Measurements from ENCODE around the gene KLF6. TPM values are rescaled to one million over a fixed set of nuclear protein-coding genes. Genes with fewer than 3 reads are reported as not detected.

The KLF6 gene
- total and polyA plus RNA-seq, 2 experiments from 2014 or later = 19.6 to 35.4 TPM

- TF ChIP-seq, protein P1, sequence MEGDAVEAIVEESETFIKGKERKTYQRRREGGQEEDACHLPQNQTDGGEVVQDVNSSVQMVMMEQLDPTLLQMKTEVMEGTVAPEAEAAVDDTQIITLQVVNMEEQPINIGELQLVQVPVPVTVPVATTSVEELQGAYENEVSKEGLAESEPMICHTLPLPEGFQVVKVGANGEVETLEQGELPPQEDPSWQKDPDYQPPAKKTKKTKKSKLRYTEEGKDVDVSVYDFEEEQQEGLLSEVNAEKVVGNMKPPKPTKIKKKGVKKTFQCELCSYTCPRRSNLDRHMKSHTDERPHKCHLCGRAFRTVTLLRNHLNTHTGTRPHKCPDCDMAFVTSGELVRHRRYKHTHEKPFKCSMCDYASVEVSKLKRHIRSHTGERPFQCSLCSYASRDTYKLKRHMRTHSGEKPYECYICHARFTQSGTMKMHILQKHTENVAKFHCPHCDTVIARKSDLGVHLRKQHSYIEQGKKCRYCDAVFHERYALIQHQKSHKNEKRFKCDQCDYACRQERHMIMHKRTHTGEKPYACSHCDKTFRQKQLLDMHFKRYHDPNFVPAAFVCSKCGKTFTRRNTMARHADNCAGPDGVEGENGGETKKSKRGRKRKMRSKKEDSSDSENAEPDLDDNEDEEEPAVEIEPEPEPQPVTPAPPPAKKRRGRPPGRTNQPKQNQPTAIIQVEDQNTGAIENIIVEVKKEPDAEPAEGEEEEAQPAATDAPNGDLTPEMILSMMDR (conservative IDR thresholded peaks at IDR 0.05; ENCODE audit: low read depth in 2 of 2) = no peak
- TF ChIP-seq POLR2AphosphoS5 (IDR thresholded peaks at IDR 0.05; ENCODE audit: low read depth) (peak; percentile 85), NANOG (IDR thresholded peaks at IDR 0.05; ENCODE audit: borderline replicate concordance) (no peak)
Observed at GRCh38 chr10:3785251-3785850, 342 bp upstream of the KLF6 start (continued).

- DNase-seq (ENCODE audit: low spot score) (peak; percentile 79), ATAC-seq (peak; percentile 30)
- Mint-ChIP-seq H3K4me3 (peak overlapping the region; percentile 96), H3K4me1 (peaks cover 46% of the 10 kb centered on the region), H3K36me3 (ENCODE audit: low read depth) (peaks cover 45% of the 10 kb centered on the region), H3K9me3 (no peaks in the 10 kb centered on the region), H3K27ac (peak overlapping the region; percentile 94), H3K27me3 (ENCODE audit: insufficient read depth, low read depth, poor library complexity) (peaks cover 34% of the 10 kb centered on the region)
- Histone ChIP-seq H3K27ac (ENCODE audit: low read depth) (peak overlapping the region; percentile 87), H3K27me3 (ENCODE audit: insufficient read depth) (0 out of 2 replicates have a peak, but pooled peaks cover 5% of the 10 kb centered on the region), H4K20me1 (replicated peaks; ENCODE audit: insufficient read depth) (peaks cover 40% of the 10 kb centered on the region), H3K36me3 (ENCODE audit: insufficient read depth) (peaks cover 32% of the 10 kb centered on the region; the same call in 1 of the 2 replicates), H3F3A (replicated peaks; ENCODE audit: low read depth) (peaks cover 3% of the 10 kb centered on the region; the same call in 1 of the 2 replicates), H2AFZ (no peak overlapping the region), H3K4me2 (peak overlapping the region; percentile 98), H3K79me2 (replicated peaks; ENCODE audit: insufficient read depth) (peaks cover 58% of the 10 kb centered on the region), H3K4me3 (peak overlapping the region; percentile 86), H3K9me2 (ENCODE audit: insufficient read depth) (no peaks in the 10 kb centered on the region), H3K4me1 (ENCODE audit: insufficient read depth) (peaks cover 28% of the 10 kb centered on the region)
- TF ChIP-seq, protein P1 (conservative IDR thresholded peaks at IDR 0.05; ENCODE audit: low read depth in 2 of 2) = 0 out of 4 replicates have a peak, but pooled peaks of 1 of the 2 experiments have one; percentile 0
- TF ChIP-seq CREB1 (CRISPR knock-in tag; IDR thresholded peaks at IDR 0.05; ENCODE audit: low read depth) = peak; percentile 66
- TF ChIP-seq NANOG (IDR thresholded peaks at IDR 0.05; ENCODE audit: borderline replicate concordance) = peak; percentile 35; the same call in 1 of the 2 replicates
- TF ChIP-seq ZNF114 (CRISPR knock-in tag; IDR thresholded peaks at IDR 0.05) = no peak
Observed at GRCh38 chr10:3783682-3784432, 1.2 kb downstream of the KLF6 start.

DNA sequence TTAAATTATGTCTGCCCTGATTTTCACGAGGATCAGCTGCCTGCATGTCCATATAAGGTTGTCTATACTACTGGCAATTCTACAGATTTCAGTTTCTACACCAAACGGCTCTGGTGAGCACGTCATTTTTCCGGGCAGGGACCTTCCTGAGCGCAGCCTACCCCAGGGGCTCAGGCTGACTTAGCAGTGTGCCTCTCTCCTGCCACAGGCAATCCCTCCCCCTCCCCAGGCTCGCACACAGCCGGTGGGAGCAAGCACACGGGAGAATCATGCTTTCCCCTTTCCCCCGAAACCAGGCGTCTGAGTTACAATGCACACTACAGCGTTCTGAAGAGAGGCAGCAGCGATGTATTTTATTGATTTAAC is 1.7 kb downstream of the KLF6 start:
- H3K9me2 ChIP-seq (ENCODE audit: insufficient read depth) = no peaks in the 10 kb centered on the region
- H4K20me1 ChIP-seq (replicated peaks; ENCODE audit: insufficient read depth) = peaks cover 40% of the 10 kb centered on the region
- peaks cover 63% of the 10 kb centered on the region for H3K79me2 ChIP-seq (replicated peaks; ENCODE audit: insufficient read depth)
- peaks cover 50% of the 10 kb centered on the region for H3K36me3 Mint-ChIP-seq (ENCODE audit: low read depth)
- peak overlapping the region; percentile 94 for H3K27ac Mint-ChIP-seq
- peak overlapping the region; percentile 98 for H3K4me2 ChIP-seq
- peak overlapping the region; percentile 86 for H3K4me3 ChIP-seq
- H3K27me3 Mint-ChIP-seq (ENCODE audit: insufficient read depth, low read depth, poor library complexity) = peaks cover 34% of the 10 kb centered on the region
- H3K4me3 Mint-ChIP-seq = peak overlapping the region; percentile 96
- TF ChIP-seq NANOG (IDR thresholded peaks at IDR 0.05; ENCODE audit: borderline replicate concordance) (no peak), EZH2 (IDR thresholded peaks at IDR 0.05; ENCODE audit: low read depth, unreplicated experiment) (no peak), STAT1 (IDR thresholded peaks at IDR 0.05; ENCODE audit: unreplicated experiment) (no peak), ETS1 (IDR thresholded peaks at IDR 0.05) (no peak), ZNF331 (CRISPR knock-in tag; IDR thresholded peaks at IDR 0.05; ENCODE audit: low read depth) (no peak), POLR2AphosphoS5 (IDR thresholded peaks at IDR 0.05; ENCODE audit: low read depth) (no peak), ZNF114 (CRISPR knock-in tag; IDR thresholded peaks at IDR 0.05) (no peak), CREB1 (CRISPR knock-in tag; IDR thresholded peaks at IDR 0.05; ENCODE audit: low read depth) (no peak)
- TF ChIP-seq, protein P2, sequence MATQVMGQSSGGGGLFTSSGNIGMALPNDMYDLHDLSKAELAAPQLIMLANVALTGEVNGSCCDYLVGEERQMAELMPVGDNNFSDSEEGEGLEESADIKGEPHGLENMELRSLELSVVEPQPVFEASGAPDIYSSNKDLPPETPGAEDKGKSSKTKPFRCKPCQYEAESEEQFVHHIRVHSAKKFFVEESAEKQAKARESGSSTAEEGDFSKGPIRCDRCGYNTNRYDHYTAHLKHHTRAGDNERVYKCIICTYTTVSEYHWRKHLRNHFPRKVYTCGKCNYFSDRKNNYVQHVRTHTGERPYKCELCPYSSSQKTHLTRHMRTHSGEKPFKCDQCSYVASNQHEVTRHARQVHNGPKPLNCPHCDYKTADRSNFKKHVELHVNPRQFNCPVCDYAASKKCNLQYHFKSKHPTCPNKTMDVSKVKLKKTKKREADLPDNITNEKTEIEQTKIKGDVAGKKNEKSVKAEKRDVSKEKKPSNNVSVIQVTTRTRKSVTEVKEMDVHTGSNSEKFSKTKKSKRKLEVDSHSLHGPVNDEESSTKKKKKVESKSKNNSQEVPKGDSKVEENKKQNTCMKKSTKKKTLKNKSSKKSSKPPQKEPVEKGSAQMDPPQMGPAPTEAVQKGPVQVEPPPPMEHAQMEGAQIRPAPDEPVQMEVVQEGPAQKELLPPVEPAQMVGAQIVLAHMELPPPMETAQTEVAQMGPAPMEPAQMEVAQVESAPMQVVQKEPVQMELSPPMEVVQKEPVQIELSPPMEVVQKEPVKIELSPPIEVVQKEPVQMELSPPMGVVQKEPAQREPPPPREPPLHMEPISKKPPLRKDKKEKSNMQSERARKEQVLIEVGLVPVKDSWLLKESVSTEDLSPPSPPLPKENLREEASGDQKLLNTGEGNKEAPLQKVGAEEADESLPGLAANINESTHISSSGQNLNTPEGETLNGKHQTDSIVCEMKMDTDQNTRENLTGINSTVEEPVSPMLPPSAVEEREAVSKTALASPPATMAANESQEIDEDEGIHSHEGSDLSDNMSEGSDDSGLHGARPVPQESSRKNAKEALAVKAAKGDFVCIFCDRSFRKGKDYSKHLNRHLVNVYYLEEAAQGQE (IDR thresholded peaks at IDR 0.05; ENCODE audit: unreplicated experiment) = no peak
- peaks cover 3% of the 10 kb centered on the region; the same call in 1 of the 2 replicates for H3F3A ChIP-seq (replicated peaks; ENCODE audit: low read depth)
- no peaks in the 10 kb centered on the region for H3K9me3 Mint-ChIP-seq
- no peak overlapping the region for H2AFZ ChIP-seq
- H3K4me1 ChIP-seq (ENCODE audit: insufficient read depth) = peaks cover 28% of the 10 kb centered on the region
- peak; percentile 69 for DNase-seq (ENCODE audit: low spot score)
- peaks cover 45% of the 10 kb centered on the region for H3K4me1 Mint-ChIP-seq
- ATAC-seq = peak; percentile 19
- 0 out of 2 replicates have a peak, but pooled peaks cover 5% of the 10 kb centered on the region for H3K27me3 ChIP-seq (ENCODE audit: insufficient read depth)
- peaks cover 38% of the 10 kb centered on the region for H3K36me3 ChIP-seq (ENCODE audit: insufficient read depth)
- H3K27ac ChIP-seq (ENCODE audit: low read depth) = peak overlapping the region; percentile 87; the same call in 1 of the 2 replicates
